ENCODE results near the gene CINP. TPM values are rescaled to one million over a fixed set of nuclear protein-coding genes. Genes with fewer than 3 reads are reported as not detected.
"Not testable (repeated sequence)": the region's sequence is repeated elsewhere in the genome, so short reads cannot be mapped to it uniquely, and the experiment has no call there.

CINP gene
- total and polyA plus RNA-seq, 12 donors: 38.3 to 92.6 (median 41.7) TPM

- DNase-seq: no peak
- H3K4me1 ChIP-seq (replicated peaks in 1 of 2): no peaks in the 10 kb centered on the region
- no peak for TF ChIP-seq CTCF (IDR thresholded peaks at IDR 0.05)
- TF ChIP-seq POLR2A (IDR thresholded peaks at IDR 0.05): no peak
- H3K27me3 ChIP-seq: no peaks in the 10 kb centered on the region
- peaks cover 0 to 40% of the 10 kb centered on the region in 2 donors for H3K36me3 ChIP-seq (replicated peaks in 1 of 2)
- H3K4me3 ChIP-seq: no peak overlapping the region
- H3K27ac ChIP-seq: no peak overlapping the region
- H3K9me3 ChIP-seq (replicated peaks in 1 of 3): no peaks in the 10 kb centered on the region
- WGBS, 4 donors: 83 to 85% (median 84%) methylated on average over 7 of the region's 7 CpGs
- intact Hi-C loops (cut with DNase I): no loop called here
These were observed 29.3 kb downstream of the CINP start for GRCh38 chr14:102333390-102333789.

GRCh38 chr14:102330806-102331205, 31.9 kb downstream of the CINP start:
- no peak overlapping the region for H3K27ac ChIP-seq
- intact Hi-C loops (cut with DNase I): no loop called here
- H3K4me3 ChIP-seq: no peak overlapping the region
- no peaks in the 10 kb centered on the region for H3K27me3 ChIP-seq
- peaks cover 0 to 22% of the 10 kb centered on the region in 2 donors for H3K36me3 ChIP-seq (replicated peaks in 1 of 2)
- no peaks in the 10 kb centered on the region for H3K4me1 ChIP-seq (replicated peaks in 1 of 2)
- no peak for DNase-seq
- WGBS, 4 donors: 91 to 93% (median 92%) methylated on average over 8 of the region's 8 CpGs
- no peak for TF ChIP-seq CTCF (IDR thresholded peaks at IDR 0.05)
- no peak for TF ChIP-seq POLR2A (IDR thresholded peaks at IDR 0.05)
- H3K9me3 ChIP-seq (replicated peaks in 1 of 3): no peaks in the 10 kb centered on the region

- DNase-seq; H3K9me3 ChIP-seq (replicated peaks in 1 of 3); H3K27ac ChIP-seq; H3K4me1 ChIP-seq (replicated peaks in 1 of 2); H3K27me3 ChIP-seq; H3K4me3 ChIP-seq: not testable (repeated sequence)
- intact Hi-C loops (cut with DNase I): loop anchor here in 1 of 2 donors (10.0 kb wide), 1 partner anchor 185 kb away; no protein-coding TSS in a partner anchor
- 91 to 96% (median 94%) methylated on average over 6 of the region's 6 CpGs for WGBS, 4 donors
- H3K36me3 ChIP-seq (replicated peaks in 1 of 2): peaks cover 0 to 16% of the 10 kb centered on the region in 2 donors
These were observed 33.3 kb downstream of the CINP start for GRCh38 chr14:102329381-102329780.

GRCh38 chr14:102326583-102326982, 36.1 kb downstream of the CINP start:
- TF ChIP-seq CTCF (IDR thresholded peaks at IDR 0.05) (no peak), POLR2A (IDR thresholded peaks at IDR 0.05) (no peak)
- H3K4me1 ChIP-seq (replicated peaks in 1 of 2): no peaks in the 10 kb centered on the region
- H3K9me3 ChIP-seq (replicated peaks in 1 of 3): no peaks in the 10 kb centered on the region
- DNase-seq: no peak
- 90 to 95% (median 93%) methylated on average over 12 to 14 of the region's 14 CpGs for WGBS, 4 donors
- intact Hi-C loops (cut with DNase I): loop anchor here in 1 of 2 donors (10.0 kb wide), 1 partner anchor 188 kb away; no protein-coding TSS in a partner anchor
- no peaks in the 10 kb centered on the region for H3K27me3 ChIP-seq
- no peak overlapping the region for H3K27ac ChIP-seq
- H3K36me3 ChIP-seq (replicated peaks in 1 of 2): peaks cover 0 to 7% of the 10 kb centered on the region in 2 donors
- no peak overlapping the region for H3K4me3 ChIP-seq

- no peak for TF ChIP-seq CTCF (IDR thresholded peaks at IDR 0.05)
- TF ChIP-seq POLR2A (IDR thresholded peaks at IDR 0.05): no peak
- no peak overlapping the region for H3K4me3 ChIP-seq
- peaks cover 0 to 7% of the 10 kb centered on the region in 2 donors for H3K36me3 ChIP-seq (replicated peaks in 1 of 2)
- intact Hi-C loops (cut with DNase I): loop anchor here in 1 of 2 donors (10.0 kb wide), 1 partner anchor 189 kb away; no protein-coding TSS in a partner anchor
- no peak overlapping the region for H3K27ac ChIP-seq
- DNase-seq: no peak
- 65 to 72% (median 70%) methylated on average over 7 to 9 of the region's 9 CpGs for WGBS, 4 donors
- H3K9me3 ChIP-seq (replicated peaks in 1 of 3): no peaks in the 10 kb centered on the region
- H3K4me1 ChIP-seq (replicated peaks in 1 of 2): peaks cover 0 to 6% of the 10 kb centered on the region in 2 donors
- H3K27me3 ChIP-seq: no peaks in the 10 kb centered on the region
These were observed 36.8 kb downstream of the CINP start for GRCh38 chr14:102325791-102326345.
